ENCODE data around the gene MCRIP1. TPM values are rescaled to one million over a fixed set of nuclear protein-coding genes. Genes with fewer than 3 reads are reported as not detected.
A peak's percentile ranks its signal among the peaks of the same experiment; 100 is the strongest.

Gene MCRIP1
- total RNA-seq, 1 experiment from 2014 or later, result 126 TPM

- DNase-seq (ENCODE audit: low spot score) (no peak), ATAC-seq (no peak)
- H3K9me3 Mint-ChIP-seq, result no peaks in the 10 kb centered on the region
- POLR2A ChIA-PET, result no interaction called here
- H3K36me3 Mint-ChIP-seq, result no peaks in the 10 kb centered on the region
- CTCF ChIA-PET, result interaction anchor here (0.5 to 3.8 kb wide), 10 partner anchors 12 to 98 kb away, joined by 3 to 18 read pairs (median 4); partner anchors contain the start of gene MCRIP1
- H3K4me1 Mint-ChIP-seq, result peaks cover 4% of the 10 kb centered on the region
- H3K4me3 Mint-ChIP-seq, result no peak overlapping the region
- H3K27ac Mint-ChIP-seq, result no peak overlapping the region
- no peaks in the 10 kb centered on the region for H3K27me3 Mint-ChIP-seq (ENCODE audit: low read depth)
- no peak for TF ChIP-seq ETV6 (CRISPR knock-in tag; IDR thresholded peaks at IDR 0.05)
- TF ChIP-seq RELA (CRISPR knock-in tag; IDR thresholded peaks at IDR 0.05; ENCODE audit: borderline replicate concordance), result no peak
- TF ChIP-seq IRF2 (CRISPR knock-in tag; IDR thresholded peaks at IDR 0.05; ENCODE audit: borderline replicate concordance, low read depth), result no peak
- no peak for TF ChIP-seq RORB (CRISPR knock-in tag; IDR thresholded peaks at IDR 0.05)
- no peak for TF ChIP-seq ATF1 (CRISPR knock-in tag; IDR thresholded peaks at IDR 0.05)
- no peak for TF ChIP-seq GRHL2 (CRISPR knock-in tag; IDR thresholded peaks at IDR 0.05; ENCODE audit: insufficient replicate concordance, severe bottlenecking)
- no peak for TF ChIP-seq ZNF317 (CRISPR knock-in tag; IDR thresholded peaks at IDR 0.05; ENCODE audit: borderline replicate concordance, low read depth)
- no peak for TF ChIP-seq CREB1 (CRISPR knock-in tag; IDR thresholded peaks at IDR 0.05)
- TF ChIP-seq ZNF423 (CRISPR knock-in tag; IDR thresholded peaks at IDR 0.05), result no peak
- no peak for TF ChIP-seq GTF2I (CRISPR knock-in tag; conservative IDR thresholded peaks at IDR 0.05)
These were observed 11.9 kb downstream of the MCRIP1 start for GRCh38 chr17:81821147-81821546.

GRCh38 chr17:81819708-81820107 lies 13.4 kb downstream of the MCRIP1 start:
- CTCF ChIA-PET, result interaction anchor here (0.7 to 3.8 kb wide), 4 partner anchors 12 to 84 kb away, joined by 3 to 18 read pairs (median 3); no protein-coding TSS in a partner anchor
- no peaks in the 10 kb centered on the region for H3K4me1 Mint-ChIP-seq
- no peak overlapping the region for H3K27ac Mint-ChIP-seq
- H3K36me3 Mint-ChIP-seq, result no peaks in the 10 kb centered on the region
- no peaks in the 10 kb centered on the region for H3K9me3 Mint-ChIP-seq
- no peak for DNase-seq (ENCODE audit: low spot score)
- ATAC-seq, result peak; percentile 22; the same call in 1 of the 2 replicates
- H3K27me3 Mint-ChIP-seq (ENCODE audit: low read depth), result no peaks in the 10 kb centered on the region
- H3K4me3 Mint-ChIP-seq, result no peak overlapping the region
- TF ChIP-seq CBFB (CRISPR knock-in tag; IDR thresholded peaks at IDR 0.05; ENCODE audit: low read depth) (no peak), MLX (CRISPR knock-in tag; IDR thresholded peaks at IDR 0.05) (no peak), ATF1 (CRISPR knock-in tag; IDR thresholded peaks at IDR 0.05) (no peak), CREB1 (CRISPR knock-in tag; IDR thresholded peaks at IDR 0.05) (no peak)
- POLR2A ChIA-PET, result interaction anchor here (0.6 kb wide), 1 partner anchor 11 kb away, joined by 7 read pairs; no protein-coding TSS in a partner anchor

- H3K4me1 Mint-ChIP-seq, result no peaks in the 10 kb centered on the region
- peak overlapping the region; percentile 39 for H3K27ac Mint-ChIP-seq
- TF ChIP-seq ZNF396 (CRISPR knock-in tag; IDR thresholded peaks at IDR 0.05; ENCODE audit: borderline replicate concordance) (no peak), ARID4B (CRISPR knock-in tag; IDR thresholded peaks at IDR 0.05; ENCODE audit: borderline replicate concordance) (no peak)
- POLR2A ChIA-PET, result no interaction called here
- no peaks in the 10 kb centered on the region for H3K9me3 Mint-ChIP-seq
- H3K4me3 Mint-ChIP-seq, result no peak overlapping the region
- CTCF ChIA-PET, result interaction anchor here (0.8 to 1.1 kb wide), 2 partner anchors 9 to 37 kb away, joined by 3 read pairs; no protein-coding TSS in a partner anchor
- H3K36me3 Mint-ChIP-seq, result no peaks in the 10 kb centered on the region
- ATAC-seq (no peak), DNase-seq (ENCODE audit: low spot score) (no peak)
- H3K27me3 Mint-ChIP-seq (ENCODE audit: low read depth), result no peaks in the 10 kb centered on the region
These were observed 15.3 kb downstream of the MCRIP1 start for GRCh38 chr17:81817758-81818147.

GRCh38 chr17:81815646-81815986 lies 17.5 kb downstream of the MCRIP1 start:
- DNase-seq (ENCODE audit: low spot score) (no peak), ATAC-seq (no peak)
- Mint-ChIP-seq H3K9me3 (no peaks in the 10 kb centered on the region), H3K27ac (no peak overlapping the region), H3K4me1 (no peaks in the 10 kb centered on the region), H3K27me3 (ENCODE audit: low read depth) (no peaks in the 10 kb centered on the region), H3K4me3 (no peak overlapping the region), H3K36me3 (no peaks in the 10 kb centered on the region)
- POLR2A ChIA-PET, result no interaction called here
- CTCF ChIA-PET, result interaction anchor here (0.7 to 1.5 kb wide), 2 partner anchors 10 to 811 kb away, joined by 3 to 6 read pairs; no protein-coding TSS in a partner anchor
- TF ChIP-seq NR2C2 (CRISPR knock-in tag; IDR thresholded peaks at IDR 0.05) (no peak), MAX (CRISPR knock-in tag; IDR thresholded peaks at IDR 0.05) (no peak), ARID4B (CRISPR knock-in tag; IDR thresholded peaks at IDR 0.05; ENCODE audit: borderline replicate concordance) (no peak), CREM (CRISPR knock-in tag; IDR thresholded peaks at IDR 0.05) (no peak), ZMAT4 (CRISPR knock-in tag; IDR thresholded peaks at IDR 0.05) (no peak)
